Measurements from ENCODE around the gene EPHB2.

- TF ChIP-seq ZNF396 (CRISPR knock-in tag; IDR thresholded peaks at IDR 0.05; ENCODE audit: borderline replicate concordance) (no peak), NFYB (CRISPR knock-in tag; conservative IDR thresholded peaks at IDR 0.05; ENCODE audit: low read depth) (no peak), ESRRA (CRISPR knock-in tag; IDR thresholded peaks at IDR 0.05; ENCODE audit: borderline replicate concordance) (no peak), CTCF (IDR thresholded peaks at IDR 0.05) (no peak)
These were observed 210.9 kb downstream of the EPHB2 start for GRCh38 chr1:22921452-22922126.
